ENCODE measurements around the gene SIGLEC8.
"Not testable (repeated sequence)": the region's sequence is repeated elsewhere in the genome, so short reads cannot be mapped to it uniquely, and the experiment has no call there.

Gene SIGLEC8

DNA sequence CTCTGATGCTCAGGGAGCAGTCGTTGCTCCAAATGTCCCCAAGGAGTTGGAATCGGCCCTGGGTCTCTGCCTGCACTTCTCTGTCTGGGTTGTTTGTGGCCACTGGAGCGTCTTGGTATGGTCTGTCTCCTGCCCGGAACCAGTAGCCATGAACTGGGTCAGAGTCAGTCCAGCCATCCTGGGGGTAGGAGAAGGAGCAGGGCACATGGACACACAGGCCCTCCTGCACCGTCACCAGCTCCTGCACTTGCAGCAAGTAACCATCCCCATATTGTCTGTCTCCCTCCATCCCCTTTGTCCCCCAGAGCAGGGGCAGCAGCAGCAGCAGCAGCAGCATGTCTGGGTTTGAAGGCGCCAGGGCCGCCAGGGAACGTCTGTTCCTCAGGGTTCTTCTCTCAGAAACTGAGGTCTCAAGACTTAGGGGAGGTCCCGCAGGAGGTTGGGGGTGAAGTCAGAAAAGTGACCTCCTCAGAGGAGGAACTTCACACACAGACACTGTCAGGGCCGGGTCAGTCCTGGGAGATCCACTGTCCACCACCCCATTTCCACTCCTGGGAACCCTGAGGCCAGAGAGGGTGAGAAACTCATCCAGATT, at the start of gene SIGLEC8:
Gene SIGLEC8 (minus strand): TSS at position 404 of the 595 bp plus-strand sequence. CDS start 67 bp downstream, at position 337.
- no peak for DNase-seq

- DNase-seq = no peak
Measured at GRCh38 chr19:51507640-51508058, 49.4 kb upstream of the SIGLEC8 start.

DNA sequence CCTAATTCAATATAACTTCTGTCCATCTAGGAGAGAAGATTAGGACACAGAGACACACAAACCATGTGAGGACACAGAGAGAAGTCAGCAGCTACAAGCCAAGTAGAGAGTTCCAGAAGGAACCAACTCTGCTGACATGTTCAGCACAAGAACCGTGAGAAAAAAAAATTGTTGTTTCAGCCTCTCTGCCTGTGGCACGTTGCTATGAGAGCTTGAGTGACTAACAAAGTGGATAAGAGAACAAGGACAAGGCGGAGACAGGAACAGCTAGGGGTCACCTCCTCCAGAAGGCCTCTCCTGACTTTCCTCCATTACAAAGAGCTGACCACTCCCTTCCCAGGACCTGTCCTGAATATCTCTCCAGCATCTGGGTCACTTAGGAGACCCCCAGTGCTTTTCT, 48.9 kb upstream of the SIGLEC8 start:
- DNase-seq = no peak

DNA sequence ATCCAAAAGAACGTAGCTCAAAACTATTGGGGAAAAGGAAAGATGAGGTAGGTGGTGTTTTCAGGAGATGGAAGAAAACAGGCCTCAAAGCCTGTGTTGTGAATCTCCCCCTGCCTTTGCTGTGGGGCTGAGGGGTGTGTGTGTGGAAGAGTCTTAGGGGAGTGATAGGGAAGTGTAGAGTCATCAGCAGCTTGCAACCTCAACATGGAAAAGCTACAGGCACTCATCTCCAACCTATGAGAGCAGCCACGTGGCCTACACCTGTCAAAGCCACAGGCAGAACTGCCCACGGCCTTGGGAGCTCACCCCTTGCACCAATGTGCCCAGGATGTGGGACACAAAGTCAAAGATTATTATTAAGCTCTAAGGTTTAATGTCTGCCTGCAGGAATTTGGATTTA, 47.6 kb upstream of the SIGLEC8 start:
- no peak for DNase-seq

- DNase-seq = no peak
Measured at GRCh38 chr19:51503896-51504295, 45.6 kb upstream of the SIGLEC8 start.

- DNase-seq = no peak
Measured at GRCh38 chr19:51503286-51503817, 45.1 kb upstream of the SIGLEC8 start.

- no peak for DNase-seq
Measured at GRCh38 chr19:51501594-51502263, 43.5 kb upstream of the SIGLEC8 start, which contains the start of gene SIGLEC12. TSS of gene SIGLEC12 (minus strand) at chr19:51501800. CDS start at chr19:51501733, 67 bp downstream.

GRCh38 chr19:51500931-51501330, 42.7 kb upstream of the SIGLEC8 start:
- not testable (repeated sequence) for DNase-seq

DNA sequence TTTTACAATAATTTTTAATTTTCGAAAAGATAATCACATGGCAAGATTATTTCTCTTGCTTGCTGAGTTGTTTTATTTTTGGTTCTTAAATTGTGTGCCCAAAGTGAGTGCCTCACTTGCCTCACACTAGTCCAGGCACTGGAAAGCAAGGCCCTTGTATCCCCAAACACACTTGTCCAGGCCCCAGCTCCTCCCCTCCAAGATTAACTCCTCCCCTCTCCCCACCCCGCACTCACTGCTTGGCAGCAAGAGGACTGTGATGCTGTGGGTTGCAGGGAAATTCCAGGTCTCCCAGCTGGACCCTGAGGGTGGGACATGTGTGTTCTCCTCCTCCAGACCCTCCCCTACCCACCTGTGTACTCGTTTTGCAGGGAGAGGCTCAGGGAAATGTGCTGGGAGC, 39.4 kb upstream of the SIGLEC8 start:
- DNase-seq = no peak

DNA sequence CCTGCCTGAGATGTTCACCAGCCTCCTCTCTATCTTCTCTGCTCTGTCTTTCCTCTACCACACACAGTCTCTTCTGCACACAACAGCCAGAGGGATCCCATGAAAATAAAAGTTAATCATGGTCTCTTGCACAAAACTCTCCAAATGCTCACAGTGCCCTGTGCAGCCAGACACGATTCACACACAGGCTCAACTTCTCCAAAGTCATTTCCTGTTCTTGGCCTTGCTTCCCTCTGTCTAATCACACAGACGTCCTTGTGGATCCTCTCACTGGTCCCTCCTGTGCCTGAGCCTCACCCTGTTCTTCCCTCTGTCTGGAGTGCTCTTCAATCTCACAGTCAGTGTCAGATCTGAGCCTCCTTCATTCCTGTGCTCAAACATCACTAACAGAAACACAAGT, 35.5 kb upstream of the SIGLEC8 start:
- DNase-seq = no peak

DNA sequence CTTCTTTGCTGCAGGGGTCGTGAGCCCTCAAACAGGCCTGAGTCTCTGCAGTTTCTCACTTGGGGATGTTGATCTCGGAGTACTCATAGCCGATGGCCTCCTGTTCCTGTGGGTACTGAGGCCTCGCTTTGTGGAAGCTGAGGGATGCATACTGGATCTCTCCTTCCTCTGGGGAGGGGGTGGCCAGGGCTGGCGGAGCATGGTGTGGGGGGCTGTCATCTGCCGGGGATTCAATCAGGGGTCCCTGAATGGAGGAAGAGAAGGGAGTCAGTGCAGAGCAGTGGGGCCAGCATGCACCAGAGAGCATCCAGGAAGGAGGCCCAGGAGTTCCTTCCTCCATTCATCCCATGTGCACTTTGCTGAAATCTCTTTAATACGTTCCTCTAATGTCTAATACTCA, 33.3 kb upstream of the SIGLEC8 start:
- no peak for DNase-seq

GRCh38 chr19:51490676-51491075, 32.4 kb upstream of the SIGLEC8 start:
- no peak for DNase-seq

DNA sequence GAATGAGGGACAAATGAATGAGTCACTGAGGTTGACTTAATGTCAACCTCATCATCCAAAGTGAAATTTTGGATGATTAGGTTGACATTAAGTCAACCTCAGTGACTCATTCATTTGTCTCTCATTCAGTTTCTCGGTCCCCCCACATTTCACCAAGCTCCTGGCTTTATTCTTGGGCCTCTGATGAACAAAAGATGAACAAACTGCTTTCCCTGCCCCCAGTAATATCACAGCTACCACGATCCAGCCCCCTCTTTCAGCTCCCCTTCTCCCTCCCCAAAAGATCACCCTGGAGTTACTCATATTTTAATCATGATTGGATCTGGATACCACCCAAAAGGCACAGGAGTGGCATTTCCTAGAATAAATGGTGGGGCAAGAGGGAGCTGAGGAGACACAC, 30.9 kb upstream of the SIGLEC8 start:
- DNase-seq = no peak

GRCh38 chr19:51488491-51488890, 30.2 kb upstream of the SIGLEC8 start:
- DNase-seq = no peak

- no peak for DNase-seq
Measured at GRCh38 chr19:51485960-51486660, 27.9 kb upstream of the SIGLEC8 start.

DNA sequence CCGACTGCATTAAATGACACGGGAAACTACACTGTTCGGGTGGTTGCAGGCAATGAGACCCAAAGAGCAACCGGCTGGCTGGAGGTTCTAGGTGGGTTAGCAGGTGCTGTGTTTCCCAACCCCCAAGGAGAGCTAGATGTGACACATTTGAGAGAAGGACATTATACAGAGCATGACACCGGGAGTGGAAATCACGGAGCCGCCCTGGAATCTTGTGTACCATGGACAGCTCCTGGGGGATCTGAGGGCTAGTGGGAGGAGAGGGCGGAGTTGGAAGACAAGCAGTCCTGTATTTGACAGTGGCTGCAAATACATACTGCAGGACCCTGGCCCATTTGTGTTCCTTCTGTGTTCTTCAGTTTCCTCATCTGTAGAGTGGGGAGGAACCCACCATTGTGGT, 22.3 kb upstream of the SIGLEC8 start:
- DNase-seq = no peak

DNA sequence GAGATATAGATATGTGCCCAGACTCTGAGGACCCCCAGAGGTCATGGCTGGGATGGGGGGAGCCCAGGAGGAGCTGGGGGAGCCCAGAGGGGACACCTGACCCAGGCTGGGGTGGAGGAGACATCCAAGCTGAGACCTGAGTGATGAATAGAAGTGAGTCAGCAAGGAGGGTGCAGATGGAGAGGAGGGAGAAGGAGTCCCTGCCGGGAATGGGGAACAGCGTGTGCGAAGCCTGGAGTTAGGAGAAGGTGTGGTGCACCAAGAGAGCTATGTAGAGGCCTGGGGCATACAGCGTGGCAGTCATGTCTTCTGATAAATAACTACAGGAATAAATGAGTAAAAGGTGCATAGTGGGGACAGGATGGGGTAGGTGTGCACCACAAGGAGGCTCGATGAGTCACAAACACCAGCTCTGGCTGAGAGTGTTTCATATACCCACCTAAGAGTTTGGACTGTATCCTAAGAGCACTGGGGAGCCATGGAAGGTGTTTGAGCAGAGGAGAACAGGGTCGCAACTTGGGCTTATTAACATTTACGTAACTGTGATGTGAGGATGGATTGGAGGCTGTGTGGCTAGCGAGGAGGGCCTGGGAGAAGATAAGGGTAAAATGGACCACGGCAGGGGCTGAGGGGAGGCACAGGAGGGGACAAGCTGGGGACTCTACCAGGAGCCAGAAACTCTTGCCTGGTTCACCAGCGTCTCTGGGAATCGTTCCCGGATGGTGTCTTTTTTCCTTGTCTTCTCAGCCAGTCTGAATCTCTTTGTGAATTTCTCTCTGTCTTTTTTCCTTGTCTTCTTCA, 21.5 kb upstream of the SIGLEC8 start:
- no peak for DNase-seq

GRCh38 chr19:51478381-51479234, 20.4 kb upstream of the SIGLEC8 start, which contains the start of gene CEACAM18:
TSS of gene CEACAM18 (plus strand) at chr19:51478539.
- no peak for DNase-seq

- DNase-seq = no peak
Measured at GRCh38 chr19:51477344-51477743, 19.1 kb upstream of the SIGLEC8 start.

DNA sequence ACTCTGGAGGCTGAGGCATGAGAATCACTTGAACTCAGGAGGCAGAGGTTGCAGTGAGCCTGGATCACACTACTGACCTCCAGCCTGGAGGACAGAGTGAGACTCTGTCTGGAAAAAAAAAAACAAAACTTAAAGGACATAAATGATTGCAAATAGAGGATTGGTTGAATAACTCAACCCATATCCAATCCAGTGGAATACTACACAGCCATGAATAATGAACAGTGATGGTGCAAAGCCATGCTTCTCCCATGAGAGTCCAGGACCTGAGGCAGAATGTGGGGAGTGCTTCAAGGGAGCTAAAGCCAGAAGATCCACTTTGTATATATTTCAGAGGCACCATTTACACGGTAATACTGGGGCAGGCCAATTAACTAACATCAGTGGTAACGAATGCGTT, 17.9 kb upstream of the SIGLEC8 start:
- DNase-seq = no peak

GRCh38 chr19:51473009-51473707, 14.9 kb upstream of the SIGLEC8 start:
- peak; percentile 71 for DNase-seq

All from NCI-H1105 (cell line).